K562 (cell line): Measurements from ENCODE around the gene USHBP1. TPM values are rescaled to one million over a fixed set of nuclear protein-coding genes. Genes with fewer than 3 reads are reported as not detected.
A peak's percentile ranks its signal among the peaks of the same experiment; 100 is the strongest.

Experiments
- DIDO1 ChIP-seq: fragments of 450-650 bp; IDR thresholded peaks from 2 replicates; pipeline ENCODE4 v1.6.1; 2016; ENCODE audit warnings: low read depth, missing biosample characterization, missing genetic modification characterization
- EGR1 ChIP-seq: fragments of 450-650 bp; conservative IDR thresholded peaks from 2 replicates; pipeline ENCODE4 v1.6.1; 2017; ENCODE audit warnings: mild to moderate bottlenecking
- FOS ChIP-seq: IDR thresholded peaks from 3 replicates; pipeline ENCODE4 v1.6.1; 2011; ENCODE audit not compliant: insufficient read length; ENCODE audit errors: extremely low read depth
- MED1 ChIP-seq: sonication (generic); formaldehyde crosslinking; IDR thresholded peaks from 2 replicates; pipeline ENCODE4 v1.8.1; 2023; ENCODE audit warnings: missing genetic modification reagents, borderline replicate concordance
- MXD1 ChIP-seq: fragments of 250-450 bp; sonication (Bioruptor Pico); IDR thresholded peaks from 2 replicates; pipeline ENCODE4 v1.8.0; 2021; ENCODE audit warnings: borderline replicate concordance, mild to moderate bottlenecking, moderate library complexity; ENCODE audit not compliant: poor library complexity, severe bottlenecking
- PML ChIP-seq: IDR thresholded peaks from 2 replicates; pipeline ENCODE4 v1.6.1; 2012; ENCODE audit warnings: low read length, inconsistent platforms
- POLR2A ChIP-seq: fragments of 450-650 bp; conservative IDR thresholded peaks from 2 replicates; pipeline ENCODE4 v1.6.1; 2016
- RNF219 ChIP-seq: fragments of 250-450 bp; sonication (Bioruptor Pico); IDR thresholded peaks from 2 replicates; pipeline ENCODE4 v1.5.0; 2022; ENCODE audit warnings: mild to moderate bottlenecking
- SREBF1 ChIP-seq: fragments of 150-350 bp; IDR thresholded peaks from 2 replicates; pipeline ENCODE4 v1.6.1; 2014; ENCODE audit warnings: antibody characterized with exemption, low read depth, low read length, borderline replicate concordance
- SRSF1 ChIP-seq: fragments of 200-400 bp; formaldehyde crosslinking; IDR thresholded peaks from 2 replicates; pipeline ENCODE4 v1.6.1; 2017; ENCODE audit warnings: mild to moderate bottlenecking, low read depth, low read length, moderate library complexity
- ZNF146 ChIP-seq: IDR thresholded peaks from one replicate; pipeline ENCODE4 v1.6.1; 2018; ENCODE audit warnings: missing compliant biosample characterization; ENCODE audit not compliant: unreplicated experiment
- ZNF239 ChIP-seq: fragments of 250-450 bp; sonication (Bioruptor Pico); IDR thresholded peaks from 2 replicates; pipeline ENCODE4 v1.4.0; 2020; ENCODE audit warnings: mild to moderate bottlenecking
- ZNF263 ChIP-seq: sonication (generic); formaldehyde crosslinking; IDR thresholded peaks from 2 replicates; pipeline ENCODE4 v1.8.0; 2022; ENCODE audit warnings: mild to moderate bottlenecking, missing genetic modification reagents, borderline replicate concordance
- ZNF780A ChIP-seq: fragments of 250-450 bp; sonication (Bioruptor Pico); IDR thresholded peaks from 2 replicates; pipeline ENCODE4 v1.5.0; 2021; ENCODE audit warnings: mild to moderate bottlenecking
- polyA plus RNA-seq, 8 experiments: library from polyadenylated mRNA; depleted of rRNA in 4 of 8; stranded (reverse) in 5 of 8; unstranded in 3 of 8; fragments of >200 nt; fragmentation: Nextera tagmentation in 2 of 8; fragmentation: Illumina TruSeq in 1 of 8; extraction: Ambion mirVana in 2 of 8; extraction: Trizol in 1 of 8; gene quantifications; 2 replicates each; pipeline versions ENCODE4 v1.2.1 to v1.2.3, GENCODE V29; 2011 to 2014; ENCODE audit warnings: inconsistent platforms in 1 of 8, missing spikeins in 1 of 8
- total RNA-seq, 7 experiments: library from RNA; depleted of rRNA in 6 of 7; stranded (reverse); fragments of >200 nt in 6 of 7; fragmentation: Illumina TruSeq in 2 of 7; extraction: Trizol in 2 of 7; gene quantifications; 2 replicates each; pipeline versions ENCODE4 v1.2.1 to v1.2.3, GENCODE V29; 2011 to 2021; ENCODE audit warnings: low replicate concordance in 1 of 7
- TF ChIP-seq, protein P1 (sequence below): fragments of 250-450 bp; sonication (Bioruptor Pico); IDR thresholded peaks from 2 replicates; pipeline ENCODE4 v1.5.0; 2021; ENCODE audit warnings: mild to moderate bottlenecking, borderline replicate concordance

USHBP1 gene
- total and polyA plus RNA-seq, 9 of the 15 experiments (the other 6 are each of a cell fraction or from before 2014, with no cell fraction given) = 0.03 to 0.10 (median 0.05) TPM; not detected in 5

GRCh38 chr19:17234911-17235299, 29.6 kb downstream of the USHBP1 start (continued):
- no peak for TF ChIP-seq ZNF263 (CRISPR knock-in tag)
- TF ChIP-seq ZNF146 (CRISPR knock-in tag) = no peak
- TF ChIP-seq PML = peak; percentile 52; the same call in 1 of the 2 replicates
- no peak for TF ChIP-seq RNF219 (CRISPR knock-in tag)
- no peak for TF ChIP-seq FOS
- no peak for TF ChIP-seq ZNF780A (CRISPR knock-in tag)
- no peak for TF ChIP-seq SREBF1
- TF ChIP-seq EGR1 = no peak
- no peak for TF ChIP-seq MXD1 (CRISPR knock-in tag)
- TF ChIP-seq MED1 (CRISPR knock-in tag) = no peak
- TF ChIP-seq SRSF1 = no peak
- TF ChIP-seq, protein P1, sequence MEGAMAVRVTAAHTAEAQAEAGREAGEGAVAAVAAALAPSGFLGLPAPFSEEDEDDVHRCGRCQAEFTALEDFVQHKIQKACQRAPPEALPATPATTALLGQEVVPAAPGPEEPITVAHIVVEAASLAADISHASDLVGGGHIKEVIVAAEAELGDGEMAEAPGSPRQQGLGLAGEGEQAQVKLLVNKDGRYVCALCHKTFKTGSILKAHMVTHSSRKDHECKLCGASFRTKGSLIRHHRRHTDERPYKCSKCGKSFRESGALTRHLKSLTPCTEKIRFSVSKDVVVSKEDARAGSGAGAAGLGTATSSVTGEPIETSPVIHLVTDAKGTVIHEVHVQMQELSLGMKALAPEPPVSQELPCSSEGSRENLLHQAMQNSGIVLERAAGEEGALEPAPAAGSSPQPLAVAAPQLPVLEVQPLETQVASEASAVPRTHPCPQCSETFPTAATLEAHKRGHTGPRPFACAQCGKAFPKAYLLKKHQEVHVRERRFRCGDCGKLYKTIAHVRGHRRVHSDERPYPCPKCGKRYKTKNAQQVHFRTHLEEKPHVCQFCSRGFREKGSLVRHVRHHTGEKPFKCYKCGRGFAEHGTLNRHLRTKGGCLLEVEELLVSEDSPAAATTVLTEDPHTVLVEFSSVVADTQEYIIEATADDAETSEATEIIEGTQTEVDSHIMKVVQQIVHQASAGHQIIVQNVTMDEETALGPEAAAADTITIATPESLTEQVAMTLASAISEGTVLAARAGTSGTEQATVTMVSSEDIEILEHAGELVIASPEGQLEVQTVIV = no peak
- peak; percentile 77 for TF ChIP-seq POLR2A
- no peak for TF ChIP-seq ZNF239
- no peak for TF ChIP-seq DIDO1 (tag)
